ENCODE results near the gene ARHGEF2.

Gene ARHGEF2

DNA sequence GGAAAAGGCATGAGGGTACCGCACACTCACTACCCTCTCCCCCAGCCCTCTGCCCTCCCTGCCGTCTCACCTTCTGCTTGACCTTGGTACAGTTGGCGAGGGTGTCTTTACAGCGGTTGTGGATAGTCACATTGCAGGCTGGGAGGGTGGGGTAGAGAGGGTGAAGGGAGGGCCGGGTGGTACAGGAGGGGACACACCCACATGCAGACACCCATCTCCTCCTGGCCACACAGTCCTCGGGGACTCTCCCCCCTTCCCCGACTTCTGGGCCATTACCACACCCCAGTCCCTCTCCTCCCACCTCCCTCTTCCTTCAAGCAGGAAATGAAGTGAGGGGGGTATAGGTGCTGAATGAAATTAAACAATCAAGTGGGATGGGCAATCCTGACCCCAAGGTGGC lies 11.6 kb downstream of the ARHGEF2 start:
- H3K27me3 ChIP-seq (replicated peaks; ENCODE audit: control insufficient read depth, insufficient read depth, low read length) = no peaks in the 10 kb centered on the region
- no peak overlapping the region for H3K4me3 ChIP-seq (replicated peaks; ENCODE audit: low read depth, low read length)
- no peak for DNase-seq (ENCODE audit: extremely low read depth, insufficient read length)
- TF ChIP-seq, protein P1, sequence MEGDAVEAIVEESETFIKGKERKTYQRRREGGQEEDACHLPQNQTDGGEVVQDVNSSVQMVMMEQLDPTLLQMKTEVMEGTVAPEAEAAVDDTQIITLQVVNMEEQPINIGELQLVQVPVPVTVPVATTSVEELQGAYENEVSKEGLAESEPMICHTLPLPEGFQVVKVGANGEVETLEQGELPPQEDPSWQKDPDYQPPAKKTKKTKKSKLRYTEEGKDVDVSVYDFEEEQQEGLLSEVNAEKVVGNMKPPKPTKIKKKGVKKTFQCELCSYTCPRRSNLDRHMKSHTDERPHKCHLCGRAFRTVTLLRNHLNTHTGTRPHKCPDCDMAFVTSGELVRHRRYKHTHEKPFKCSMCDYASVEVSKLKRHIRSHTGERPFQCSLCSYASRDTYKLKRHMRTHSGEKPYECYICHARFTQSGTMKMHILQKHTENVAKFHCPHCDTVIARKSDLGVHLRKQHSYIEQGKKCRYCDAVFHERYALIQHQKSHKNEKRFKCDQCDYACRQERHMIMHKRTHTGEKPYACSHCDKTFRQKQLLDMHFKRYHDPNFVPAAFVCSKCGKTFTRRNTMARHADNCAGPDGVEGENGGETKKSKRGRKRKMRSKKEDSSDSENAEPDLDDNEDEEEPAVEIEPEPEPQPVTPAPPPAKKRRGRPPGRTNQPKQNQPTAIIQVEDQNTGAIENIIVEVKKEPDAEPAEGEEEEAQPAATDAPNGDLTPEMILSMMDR (IDR thresholded peaks at IDR 0.05; ENCODE audit: insufficient read depth, low read length, poor library complexity, severe bottlenecking) = no peak
- peaks cover 62% of the 10 kb centered on the region for H3K36me3 ChIP-seq (ENCODE audit: control insufficient read depth, insufficient read depth, low read length)

DNA sequence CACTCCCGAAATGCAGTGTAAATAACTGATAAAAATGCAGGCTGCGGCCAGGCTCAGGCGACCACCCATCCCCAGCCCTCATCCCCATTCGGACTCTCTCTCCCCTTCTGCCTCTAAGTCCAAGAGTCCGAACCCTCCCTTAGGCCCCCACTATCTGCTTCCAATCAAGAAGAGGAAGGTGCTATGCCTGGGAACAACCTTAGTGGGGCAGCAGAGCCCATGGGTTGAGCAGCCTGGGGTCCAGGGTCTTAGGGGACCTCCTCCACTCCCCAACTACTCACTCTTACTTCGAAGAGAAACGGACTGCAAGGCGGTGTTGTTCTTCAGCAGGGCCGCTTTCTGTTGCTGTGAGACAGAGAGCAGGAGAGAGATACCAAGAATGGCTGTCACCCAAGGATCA lies 12.2 kb downstream of the ARHGEF2 start:
- Histone ChIP-seq H3K36me3 (ENCODE audit: control insufficient read depth, insufficient read depth, low read length) (peaks cover 66% of the 10 kb centered on the region), H3K27me3 (replicated peaks; ENCODE audit: control insufficient read depth, insufficient read depth, low read length) (no peaks in the 10 kb centered on the region), H3K4me3 (replicated peaks; ENCODE audit: low read depth, low read length) (no peak overlapping the region)
- TF ChIP-seq, protein P1 (IDR thresholded peaks at IDR 0.05; ENCODE audit: insufficient read depth, low read length, poor library complexity, severe bottlenecking) = peak; percentile 14
- no peak for DNase-seq (ENCODE audit: extremely low read depth, insufficient read length)

DNA sequence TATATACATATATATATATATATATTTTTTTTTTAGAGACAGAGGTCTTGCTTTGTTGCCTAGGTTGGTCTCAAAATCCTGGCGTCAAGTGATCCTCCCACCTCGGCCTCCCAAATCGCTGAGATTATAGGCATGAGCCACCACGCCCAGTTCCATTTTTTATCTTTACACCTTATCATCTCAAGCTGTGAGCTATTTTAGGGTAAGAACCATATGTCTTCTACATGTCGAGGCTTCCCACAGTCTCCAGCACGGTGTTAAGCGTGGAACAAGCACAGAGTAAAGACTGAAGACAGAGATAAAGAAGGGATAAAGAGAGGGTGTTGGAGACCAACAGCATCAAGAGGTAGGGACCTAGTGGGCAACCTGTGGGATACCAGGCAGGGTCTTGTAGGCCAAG lies 14.2 kb downstream of the ARHGEF2 start:
- TF ChIP-seq, protein P1 (IDR thresholded peaks at IDR 0.05; ENCODE audit: insufficient read depth, low read length, poor library complexity, severe bottlenecking) = no peak
- no peak for DNase-seq (ENCODE audit: extremely low read depth, insufficient read length)
- H3K4me3 ChIP-seq (replicated peaks; ENCODE audit: low read depth, low read length) = no peak overlapping the region
- H3K36me3 ChIP-seq (ENCODE audit: control insufficient read depth, insufficient read depth, low read length) = peaks cover 59% of the 10 kb centered on the region
- no peaks in the 10 kb centered on the region for H3K27me3 ChIP-seq (replicated peaks; ENCODE audit: control insufficient read depth, insufficient read depth, low read length)

DNA sequence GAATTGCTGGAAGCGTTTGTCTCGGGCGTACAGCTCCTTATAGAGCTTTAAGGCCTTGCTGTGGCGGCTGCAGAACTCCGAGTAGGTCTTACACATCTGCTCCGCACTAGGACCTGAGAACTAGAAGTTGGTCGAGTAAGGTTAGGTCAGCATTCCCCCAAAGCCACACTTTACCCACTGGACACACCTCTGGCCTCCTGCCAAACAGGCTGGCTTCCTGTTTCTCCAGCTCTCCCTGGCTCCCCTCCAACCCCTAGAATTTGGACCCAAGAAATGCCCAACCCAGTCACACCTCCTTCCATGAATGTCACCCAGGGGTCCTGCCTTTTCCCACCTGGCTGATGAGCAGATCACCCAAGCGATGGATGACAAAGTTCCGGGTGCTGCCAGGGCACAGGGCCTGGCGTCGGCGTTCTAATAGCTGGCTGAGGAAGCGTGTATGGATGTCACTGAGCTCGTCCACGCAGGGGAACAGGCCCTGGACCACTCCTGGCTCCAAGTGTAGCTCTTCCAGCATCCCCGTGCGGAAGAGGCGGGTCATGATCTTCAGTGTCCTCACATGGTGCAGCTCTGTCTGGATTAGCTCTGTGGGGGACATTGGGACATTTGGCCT lies 15.6 kb downstream of the ARHGEF2 start:
- Histone ChIP-seq H3K27me3 (replicated peaks; ENCODE audit: control insufficient read depth, insufficient read depth, low read length) (no peaks in the 10 kb centered on the region), H3K4me3 (replicated peaks; ENCODE audit: low read depth, low read length) (no peak overlapping the region), H3K36me3 (ENCODE audit: control insufficient read depth, insufficient read depth, low read length) (peaks cover 52% of the 10 kb centered on the region)
- DNase-seq (ENCODE audit: extremely low read depth, insufficient read length) = no peak
- TF ChIP-seq, protein P1 (IDR thresholded peaks at IDR 0.05; ENCODE audit: insufficient read depth, low read length, poor library complexity, severe bottlenecking) = no peak

DNA sequence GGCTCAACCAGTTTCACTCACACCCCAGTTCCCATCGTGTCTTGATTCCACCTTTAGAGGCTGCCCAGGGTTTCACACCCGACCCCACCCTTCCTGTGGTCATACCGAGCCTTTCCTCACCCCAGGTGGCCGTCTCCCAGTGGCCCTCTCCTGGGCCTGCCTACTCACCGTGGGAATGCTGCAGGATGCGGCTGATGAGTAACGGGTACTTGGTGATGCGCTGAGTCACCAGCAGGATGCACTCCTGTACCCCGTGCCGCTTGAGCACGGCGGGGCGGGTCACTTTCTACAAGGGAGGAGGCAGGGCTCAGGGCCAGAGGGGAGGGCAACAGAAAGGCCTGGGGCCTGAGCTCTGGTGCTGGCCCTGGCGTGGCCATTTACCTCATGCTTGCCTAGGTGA lies 16.4 kb downstream of the ARHGEF2 start:
- peaks cover 51% of the 10 kb centered on the region for H3K36me3 ChIP-seq (ENCODE audit: control insufficient read depth, insufficient read depth, low read length)
- TF ChIP-seq, protein P1 (IDR thresholded peaks at IDR 0.05; ENCODE audit: insufficient read depth, low read length, poor library complexity, severe bottlenecking) = peak; percentile 56
- DNase-seq (ENCODE audit: extremely low read depth, insufficient read length) = no peak
- no peaks in the 10 kb centered on the region for H3K27me3 ChIP-seq (replicated peaks; ENCODE audit: control insufficient read depth, insufficient read depth, low read length)
- H3K4me3 ChIP-seq (replicated peaks; ENCODE audit: low read depth, low read length) = no peak overlapping the region
